NCI-H1930 (cell line): Measurements from ENCODE around the gene ABCF2.

Experiments
- DNase-seq, 2 experiments: peaks; one replicate each; lab custom pipeline; 2025; lab: John Stamatoyannopoulos, UW

Gene ABCF2

DNA sequence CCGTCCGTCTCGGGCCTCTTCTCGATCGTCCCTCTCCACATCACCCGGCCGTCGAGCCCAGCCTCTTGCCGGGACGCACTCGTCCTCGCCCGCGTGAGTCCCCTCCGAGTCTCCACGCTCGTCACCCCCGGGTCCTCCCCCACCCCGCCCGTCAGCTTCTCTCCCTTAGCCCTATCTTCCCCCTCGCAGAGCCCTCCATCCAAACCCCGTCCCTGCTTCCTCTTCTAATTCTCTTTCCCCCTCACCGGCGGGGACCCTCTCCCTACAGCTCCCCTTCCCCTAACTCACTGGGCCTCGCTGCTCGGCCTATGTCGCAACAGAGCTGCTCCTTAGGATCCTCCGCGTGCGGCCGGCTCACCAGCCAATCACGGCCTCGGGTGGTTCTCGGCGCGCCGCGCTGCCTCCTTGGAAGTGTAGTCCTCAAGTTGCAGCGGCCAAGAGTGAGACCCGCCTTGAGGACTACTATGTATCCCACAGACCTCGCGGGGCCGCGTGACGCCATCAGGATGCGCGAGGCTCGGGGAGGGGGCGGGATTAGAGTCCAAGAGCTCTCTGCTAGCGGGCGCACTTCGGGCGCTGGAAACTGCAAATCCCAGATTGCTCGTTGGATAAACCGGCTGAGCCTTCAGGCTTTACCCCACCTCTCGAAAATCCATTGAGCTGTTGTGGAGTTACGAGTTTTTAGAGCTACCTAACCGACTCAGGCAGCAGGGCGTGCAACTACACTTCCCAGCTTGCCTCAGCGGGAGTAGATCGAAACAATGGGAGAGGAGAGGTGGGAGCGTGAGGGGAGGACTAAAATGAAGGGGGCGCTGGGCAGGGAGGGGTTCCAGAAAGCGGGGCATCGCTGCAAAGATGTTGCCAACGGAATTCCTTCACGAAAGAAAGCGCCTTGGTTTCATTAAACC, at the start of gene ABCF2:
TSS of gene ABCF2 (minus strand) at position 331 of the 908 bp plus-strand sequence. CDS start 747 bp downstream, outside the sequence.
- DNase-seq = peak; percentile 98 to 99

DNA sequence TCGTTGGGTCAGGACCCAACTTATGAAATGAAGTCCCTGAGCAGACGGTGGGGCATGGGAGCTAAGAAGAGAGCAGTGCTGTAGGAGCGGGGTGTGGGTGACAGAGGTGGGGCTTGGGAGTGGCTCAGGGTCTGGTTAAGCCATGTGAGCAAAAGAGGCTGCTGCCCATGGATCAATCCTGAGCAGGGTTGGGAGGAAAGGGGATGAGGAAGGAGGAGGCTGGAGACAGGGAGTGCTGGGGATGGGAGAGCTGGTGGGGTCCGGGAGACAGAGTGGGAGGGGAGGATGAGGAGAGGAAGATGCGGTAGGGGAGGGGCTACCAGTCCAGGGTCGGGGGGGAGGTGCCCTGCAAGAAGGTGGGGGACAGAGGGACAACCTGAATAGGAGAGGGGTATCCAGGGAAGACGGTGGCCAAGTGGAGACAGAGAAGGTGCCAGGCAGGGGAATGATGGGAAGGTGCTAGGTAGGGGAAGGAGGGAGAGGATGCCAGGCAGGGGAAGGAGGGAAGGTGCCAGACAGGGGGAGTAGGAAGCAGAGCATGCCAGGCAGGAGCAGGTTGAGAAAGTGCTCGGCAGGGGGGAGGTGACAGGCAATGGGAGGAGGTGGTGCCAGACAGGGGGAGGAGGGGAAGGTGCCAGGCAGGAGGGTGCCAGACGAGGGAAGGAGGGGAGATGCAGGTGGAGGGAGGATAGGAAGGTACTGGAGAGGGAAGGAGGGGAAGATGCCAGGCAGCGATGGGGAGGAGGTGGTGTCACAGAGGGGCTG, 49.0 kb upstream of the ABCF2 start:
- no peak for DNase-seq

DNA sequence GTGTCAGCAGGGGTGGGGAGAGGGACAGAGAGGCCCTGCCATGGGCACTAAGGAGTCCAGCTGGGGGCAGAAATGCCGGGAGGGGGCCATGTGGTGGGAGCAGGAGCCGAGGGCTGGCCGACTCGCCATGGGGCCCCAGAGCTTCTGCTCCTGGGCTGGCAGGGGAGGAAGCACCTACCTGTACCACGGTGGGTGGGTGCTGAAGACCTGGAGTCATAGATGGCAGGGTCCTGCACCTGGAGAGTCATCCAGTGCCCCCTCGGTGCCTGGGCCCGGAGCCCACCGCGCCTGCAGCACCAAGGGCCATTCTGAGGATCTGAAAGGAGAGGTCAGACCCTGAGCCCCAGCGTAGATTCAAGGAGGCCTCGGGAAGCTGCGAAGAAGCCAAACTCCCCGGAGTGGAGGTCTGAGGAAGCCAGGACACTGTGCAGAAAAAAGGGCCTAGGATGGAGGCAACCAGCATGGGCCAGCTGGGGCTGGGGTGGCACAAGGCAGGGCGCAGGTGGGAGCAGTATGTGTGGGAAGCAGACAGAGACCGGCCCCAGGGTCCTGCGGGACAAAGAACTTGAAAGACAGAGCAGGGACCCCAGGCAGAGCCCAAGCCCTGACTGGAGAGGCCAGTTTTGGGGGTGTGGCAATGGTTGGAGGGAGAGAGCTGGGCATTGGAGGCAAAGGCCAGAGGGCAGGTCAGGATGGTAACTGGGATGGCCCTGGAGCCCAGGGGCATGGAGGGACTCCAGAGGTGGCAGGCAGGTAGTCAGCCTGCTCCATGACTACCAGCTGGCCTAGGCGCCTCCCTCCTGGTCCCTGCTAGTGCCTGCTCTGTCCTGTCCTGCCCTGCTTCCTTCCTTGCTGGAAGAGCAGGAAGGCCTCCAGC, 48.2 kb upstream of the ABCF2 start:
- no peak for DNase-seq

DNA sequence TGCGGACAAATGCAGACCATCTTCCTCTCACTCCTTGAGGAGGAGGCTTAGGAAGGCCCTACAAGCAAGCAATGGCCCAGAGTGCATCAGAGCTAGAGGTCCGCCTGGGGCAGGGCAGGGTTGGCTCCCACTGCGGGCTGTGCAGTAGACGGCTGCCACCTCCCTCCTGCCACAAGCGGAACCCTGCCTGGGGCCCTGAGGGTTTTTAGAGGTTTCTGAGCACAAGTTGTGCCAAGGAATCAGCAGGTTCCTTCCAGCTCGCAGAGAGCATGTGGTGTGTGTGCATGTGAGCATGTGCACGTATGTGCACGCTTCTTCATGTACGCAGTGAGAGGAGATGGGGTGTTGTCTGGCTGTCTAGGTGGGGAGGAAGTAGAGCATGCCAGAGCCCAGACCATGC, 47.4 kb upstream of the ABCF2 start:
- DNase-seq = no peak

DNA sequence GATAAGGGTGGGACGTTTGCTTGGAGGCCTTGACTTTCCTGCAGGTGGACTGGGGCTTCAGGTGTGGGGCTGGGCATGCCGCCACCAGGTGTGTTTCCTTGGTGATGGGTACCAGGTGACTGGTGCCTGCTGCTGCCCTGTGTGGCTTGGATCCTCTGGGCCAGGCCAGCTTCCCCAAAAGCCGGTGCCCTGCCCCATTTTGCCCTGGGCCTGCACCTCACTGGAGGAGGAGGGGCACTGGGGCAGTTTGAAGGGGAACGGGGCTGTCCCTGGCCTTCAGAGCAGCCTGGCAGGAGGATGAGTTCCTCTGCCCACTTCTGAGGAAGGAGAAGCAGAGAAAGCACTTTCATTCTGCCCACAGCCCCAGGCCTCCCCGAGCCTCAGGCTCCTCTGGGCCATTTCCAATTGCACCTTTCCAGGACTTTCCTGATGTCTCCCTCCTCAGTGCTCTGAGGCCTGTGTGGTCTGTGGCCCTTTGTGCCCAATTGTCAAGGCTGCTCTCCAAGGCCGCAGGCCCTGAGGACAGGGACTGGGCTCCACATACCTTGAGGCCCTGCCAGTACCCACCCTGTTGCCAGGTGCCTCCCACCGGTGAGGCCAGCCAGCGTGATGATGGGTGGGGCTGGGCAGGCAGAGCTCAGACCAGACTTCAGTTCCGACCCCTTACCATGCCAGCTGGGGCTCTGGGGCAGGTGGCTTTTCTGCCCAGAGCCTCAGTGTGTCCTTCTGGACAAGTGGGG, 46.8 kb upstream of the ABCF2 start:
- no peak for DNase-seq

DNA sequence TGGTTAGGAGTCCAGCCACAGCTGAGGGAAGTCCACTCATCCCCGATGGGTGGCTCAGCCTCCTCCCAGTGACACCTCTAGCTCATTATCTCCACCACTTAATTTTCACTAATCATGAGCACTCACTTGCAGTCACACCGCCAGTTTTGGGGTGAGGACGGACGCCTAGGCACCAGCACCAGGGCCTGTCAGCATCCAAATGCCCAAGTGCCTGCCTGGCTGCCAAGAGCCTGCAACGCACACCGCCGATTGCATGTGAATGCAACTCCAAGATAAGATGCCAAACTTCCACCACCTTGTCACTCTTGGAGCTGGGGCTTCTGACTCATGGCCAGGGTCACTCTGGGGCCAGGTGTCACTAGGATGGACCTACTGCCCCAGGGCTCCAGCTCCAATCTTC, 45.9 kb upstream of the ABCF2 start:
- DNase-seq = no peak

DNA sequence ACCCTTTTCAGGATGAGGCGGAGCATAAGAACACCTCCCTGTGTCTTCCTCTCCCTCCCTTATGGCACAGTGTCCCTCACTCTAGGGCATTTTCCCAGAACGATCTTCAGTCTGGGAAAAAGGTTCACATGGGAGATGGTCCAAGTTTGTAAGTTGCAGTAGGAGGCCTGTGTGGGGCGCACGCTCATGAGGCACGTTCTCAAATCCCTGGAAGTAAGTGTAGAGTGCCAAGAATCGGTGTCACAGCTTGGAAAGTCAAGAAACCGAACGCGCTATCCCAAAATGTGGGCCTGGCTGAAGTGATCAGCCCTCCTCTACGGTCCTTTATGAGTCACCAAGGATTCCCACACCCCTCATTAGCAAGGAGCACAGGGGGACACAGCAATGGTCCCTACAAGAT, 45.4 kb upstream of the ABCF2 start:
- DNase-seq = no peak

DNA sequence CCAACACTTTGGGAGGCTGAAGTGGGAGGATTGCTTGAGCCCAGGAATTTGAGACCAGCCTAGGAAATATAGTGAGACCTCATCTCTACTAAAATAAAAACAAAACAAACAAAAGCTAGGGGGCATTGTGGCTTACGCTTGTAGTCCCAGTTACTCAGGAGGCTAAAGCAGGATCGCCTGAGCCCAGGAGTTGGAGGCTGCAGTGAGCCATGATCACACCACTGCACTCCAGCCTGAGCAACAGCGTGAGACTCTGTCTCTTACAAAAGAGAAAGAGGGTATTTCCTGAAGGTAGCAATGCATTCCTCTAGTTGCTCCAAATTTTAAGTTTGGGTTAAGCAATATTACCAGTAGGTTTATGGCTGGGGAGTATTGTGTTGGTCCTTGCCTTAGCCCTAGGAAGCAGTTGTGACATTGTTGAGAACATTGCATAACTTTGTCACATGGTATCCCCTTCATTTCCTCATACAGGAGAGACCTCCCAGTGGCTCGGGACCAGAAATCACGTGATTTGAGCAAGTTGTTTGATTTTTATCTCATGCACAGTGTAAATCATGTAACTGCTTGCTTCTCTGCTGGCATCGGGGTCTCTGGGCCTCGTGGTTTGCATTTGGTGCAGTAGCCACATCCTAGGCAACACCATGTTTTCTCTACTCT, 44.8 kb upstream of the ABCF2 start:
- DNase-seq = no peak

DNA sequence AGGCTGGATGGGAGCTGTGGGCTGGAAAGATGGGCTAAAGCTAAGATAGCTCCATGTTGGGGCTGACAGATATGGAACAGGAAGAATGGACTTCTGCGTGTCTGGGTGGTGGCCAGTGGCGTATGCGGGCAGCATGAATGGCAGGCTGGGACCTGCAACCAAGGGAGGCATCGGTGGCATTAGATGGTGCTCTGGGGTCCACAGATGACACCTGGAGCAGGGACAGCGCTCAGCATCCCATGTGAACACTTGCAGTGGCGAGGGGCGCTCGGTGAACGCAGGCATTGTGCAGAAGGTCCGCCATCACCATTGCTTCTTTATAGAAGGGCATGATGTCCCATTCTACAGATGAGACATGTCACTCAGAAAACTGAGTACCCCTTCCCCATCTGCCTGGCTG, 42.5 kb upstream of the ABCF2 start:
- DNase-seq = no peak

DNA sequence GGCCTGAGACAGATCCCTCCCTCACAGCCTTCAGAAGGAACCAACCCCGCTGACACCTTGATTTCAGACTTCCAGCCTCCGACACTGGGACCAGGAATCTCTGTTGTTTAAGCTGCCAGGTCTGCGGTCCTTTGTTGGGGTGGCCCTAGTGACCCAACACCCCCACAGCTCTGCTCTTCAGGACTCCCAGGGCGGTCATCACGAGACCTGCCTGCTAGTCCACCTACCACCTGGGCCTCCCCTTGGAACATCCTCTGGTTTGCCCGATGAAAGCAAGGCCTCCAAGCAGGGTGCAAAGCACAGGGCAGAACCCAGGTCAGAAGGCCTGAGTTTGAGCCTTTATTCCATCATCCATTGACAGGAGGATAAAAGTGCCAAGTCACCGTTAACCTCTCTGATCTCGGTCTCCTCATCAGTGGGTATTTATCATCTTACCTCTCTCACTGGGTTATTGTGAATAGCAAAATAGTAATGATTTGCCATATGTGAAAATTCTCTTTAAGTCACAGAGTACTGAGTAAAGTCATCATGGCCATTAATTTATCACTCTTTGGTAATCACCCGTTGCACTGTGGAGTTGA, 38.4 kb upstream of the ABCF2 start:
- no peak for DNase-seq

DNA sequence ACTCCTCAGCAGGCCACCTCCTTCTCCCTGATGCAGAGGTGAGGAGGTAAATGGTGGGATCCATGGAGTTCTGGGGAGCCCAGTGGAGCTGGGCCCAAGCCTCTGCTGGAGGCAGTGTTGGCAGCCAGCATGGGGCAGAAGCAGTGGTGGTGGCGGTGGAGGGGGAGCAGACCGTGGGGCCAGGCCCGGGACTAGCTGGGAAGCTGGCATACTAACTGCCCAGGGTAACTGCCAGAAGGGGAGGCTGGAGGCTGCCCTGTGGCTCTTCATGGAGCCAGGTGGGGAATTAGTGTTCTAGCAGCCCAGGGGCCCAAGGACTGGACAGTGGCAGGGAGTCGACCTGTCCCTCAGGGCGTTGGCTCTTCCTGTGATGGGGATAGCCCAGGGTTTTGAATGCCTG, 37.6 kb upstream of the ABCF2 start:
- no peak for DNase-seq

DNA sequence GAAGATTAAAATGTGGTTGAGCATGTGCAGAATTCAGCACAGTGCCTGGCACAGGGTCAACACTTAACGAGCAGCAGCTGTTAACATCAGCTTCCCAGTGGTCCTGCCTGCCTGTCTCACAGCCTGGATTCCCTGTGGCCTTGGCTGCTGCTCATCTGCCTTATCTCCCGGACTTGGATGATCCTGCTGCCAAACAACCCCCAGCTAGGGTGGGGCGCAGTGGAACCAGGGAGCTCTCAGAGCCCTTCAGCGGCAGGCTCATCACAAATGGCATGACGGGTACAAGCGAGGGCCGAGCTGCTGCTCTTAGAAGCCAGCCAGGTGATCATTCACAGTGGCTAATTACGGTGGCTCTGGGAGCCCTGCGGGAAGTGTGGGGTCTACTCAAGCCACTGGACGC, 34.5 kb upstream of the ABCF2 start:
- no peak for DNase-seq

DNA sequence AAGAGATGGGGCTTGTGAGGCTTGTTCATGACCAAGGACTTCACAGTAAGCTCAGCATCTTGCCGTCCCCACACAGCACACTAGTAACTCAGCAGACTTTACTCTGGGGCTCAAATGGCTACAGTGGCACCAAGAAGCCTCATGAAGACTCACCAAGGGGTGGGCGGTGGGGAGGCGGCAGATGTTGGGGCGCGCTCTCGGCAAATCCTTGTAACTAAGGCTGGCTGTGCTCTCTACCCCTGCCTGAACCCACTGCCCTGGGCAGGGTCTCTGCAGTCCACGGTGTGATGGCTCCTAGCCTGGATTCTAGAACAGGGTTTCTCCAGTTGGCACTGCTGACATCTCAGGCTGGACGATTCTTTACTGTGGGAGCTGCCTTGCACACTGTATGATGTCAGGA, 33.9 kb upstream of the ABCF2 start:
- no peak for DNase-seq

DNA sequence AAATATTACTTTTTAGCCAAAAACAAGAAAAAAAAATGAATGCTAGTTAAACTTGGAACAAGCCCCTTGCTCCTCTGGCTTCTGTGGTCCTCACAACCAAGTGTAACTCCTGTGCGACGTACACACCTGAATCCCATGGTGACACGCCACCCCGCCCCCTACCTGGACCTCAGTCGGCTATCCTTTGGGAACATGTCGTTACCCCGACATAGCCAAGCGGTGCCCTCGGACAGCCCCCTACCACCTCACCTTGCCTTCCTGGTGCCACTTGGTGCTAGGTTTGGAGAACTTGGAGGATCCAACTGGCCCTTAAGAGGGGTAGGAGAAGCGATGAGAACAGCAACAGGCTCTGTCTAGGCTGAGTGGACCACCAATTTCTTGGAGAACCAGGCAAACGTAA, 33.5 kb upstream of the ABCF2 start:
- no peak for DNase-seq

DNA sequence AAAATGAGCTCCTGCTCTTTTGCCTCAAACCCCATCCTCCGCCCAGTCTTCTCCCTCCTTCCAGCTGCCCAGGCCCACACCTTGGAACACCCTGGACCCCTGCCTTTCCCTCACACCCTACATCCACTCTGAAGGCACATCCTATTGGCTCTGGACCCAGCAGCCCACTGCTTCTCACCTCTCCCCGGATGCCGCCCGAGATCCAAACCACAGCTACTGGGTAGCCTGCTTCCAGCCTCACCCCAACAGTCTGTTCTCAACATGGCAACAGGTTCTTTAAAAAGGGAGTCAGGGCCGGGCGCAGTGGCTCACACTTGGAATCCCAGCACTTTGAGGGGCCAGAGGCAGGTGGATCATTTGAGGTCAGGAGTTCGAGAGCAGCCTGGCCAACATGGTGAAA, 31.0 kb upstream of the ABCF2 start:
- no peak for DNase-seq

DNA sequence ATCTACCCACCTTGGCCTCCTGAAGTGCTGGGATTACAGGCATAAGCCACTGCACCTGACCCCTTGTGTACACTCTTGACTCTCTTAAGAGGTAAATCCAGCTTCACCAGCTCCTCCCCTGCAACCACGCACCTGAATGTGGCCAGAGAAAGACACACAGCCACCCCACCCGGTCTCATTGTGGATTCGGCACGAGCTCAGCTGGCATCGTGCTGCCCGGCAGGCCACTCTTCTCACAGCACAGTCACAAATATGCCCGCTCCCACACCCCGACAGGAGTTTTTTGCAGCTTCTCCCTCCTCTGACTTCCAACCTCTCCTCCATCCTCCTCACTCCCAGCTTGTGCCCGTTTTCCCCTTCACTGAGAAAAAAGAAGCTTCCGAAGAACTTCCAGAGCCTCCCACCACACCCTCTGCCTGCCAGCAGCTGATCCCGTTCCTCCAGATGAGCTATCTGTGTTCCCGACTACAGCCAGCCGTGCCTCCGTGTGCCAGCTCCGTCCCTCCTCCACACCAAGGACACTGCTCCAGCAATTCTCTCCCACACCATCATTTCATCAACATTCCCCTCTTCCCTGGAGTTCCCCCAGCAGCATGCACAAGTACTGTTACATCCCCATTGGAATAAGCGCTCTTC, 29.5 kb upstream of the ABCF2 start:
- DNase-seq = no peak

DNA sequence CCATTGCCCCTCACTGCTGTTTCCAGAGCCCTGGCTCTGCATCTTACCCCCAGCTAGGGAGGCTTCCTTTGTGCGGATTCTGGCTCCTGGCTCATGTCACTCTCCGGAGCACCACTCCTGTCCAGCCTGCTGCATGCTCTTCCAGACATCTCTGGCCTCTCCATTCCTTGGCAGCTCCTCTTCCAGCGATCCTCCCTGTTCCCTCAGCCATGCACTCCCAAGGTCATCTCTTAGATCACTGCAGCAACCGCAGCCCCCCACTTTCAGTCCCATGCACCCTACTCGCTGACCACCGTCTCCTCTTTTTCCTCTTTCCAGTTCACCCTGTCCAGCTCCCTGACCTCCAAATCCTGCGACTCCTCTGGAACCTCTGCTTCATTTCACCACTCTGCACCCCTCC, 28.4 kb upstream of the ABCF2 start:
- no peak for DNase-seq

DNA sequence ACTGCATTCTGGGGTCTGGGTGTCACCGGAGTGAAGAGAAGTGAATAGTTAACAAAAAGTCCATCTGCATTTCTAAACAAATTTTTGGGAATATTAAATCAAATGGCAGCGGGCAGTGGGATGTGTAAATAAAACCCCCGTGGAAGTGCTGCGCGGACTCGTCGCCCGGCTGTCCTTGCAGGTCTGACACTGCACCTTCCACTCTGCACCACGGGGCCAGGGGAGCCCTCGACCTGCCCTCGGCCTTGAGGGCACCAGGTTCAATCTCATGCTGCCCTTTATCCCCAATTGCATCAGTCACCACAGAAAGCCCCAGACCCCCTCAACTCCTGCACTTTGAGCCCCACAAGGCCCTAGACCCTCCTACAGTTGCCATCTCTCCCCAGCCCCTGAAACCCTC, 27.8 kb upstream of the ABCF2 start:
- no peak for DNase-seq

DNA sequence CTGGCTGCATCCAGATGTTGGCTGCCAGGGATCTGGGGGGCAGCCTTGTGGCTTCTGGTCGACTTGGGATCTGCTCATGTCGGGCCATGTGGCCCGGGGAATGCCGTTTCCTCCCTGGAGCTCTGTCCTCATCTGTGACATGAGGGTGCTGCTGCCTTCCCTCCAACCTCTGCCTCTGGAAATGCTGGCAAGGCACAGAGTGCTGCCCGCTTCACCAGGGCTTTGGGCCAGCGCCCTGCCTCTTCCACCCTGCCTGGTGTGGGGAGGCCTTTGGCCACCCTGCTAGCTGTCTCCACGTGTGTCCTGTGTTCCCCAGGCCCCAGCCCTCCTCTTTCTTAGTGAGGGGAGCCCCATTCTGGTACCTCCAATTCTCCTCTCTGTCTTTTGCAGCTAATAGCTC, 27.3 kb upstream of the ABCF2 start:
- no peak for DNase-seq
